DOHH2 (cell line): ENCODE data around the gene PROM1.

Experiments
- H3F3A ChIP-seq: fragments of 200-600 bp; sonication (generic), shearing (Covaris generic); 2 replicates; pipeline ENCODE4 v1.6.0; 2016; ENCODE audit warnings: antibody characterized with exemption, mild to moderate bottlenecking; ENCODE audit not compliant: control insufficient read depth, insufficient read depth
- H3K27ac ChIP-seq: fragments of 200-600 bp; sonication (generic); 2 replicates; pipeline ENCODE4 v1.5.1; 2014; ENCODE audit warnings: low read depth, mild to moderate bottlenecking, low read length, moderate library complexity
- H3K27me3 ChIP-seq: fragments of 200-600 bp; sonication (generic); 2 replicates; pipeline ENCODE4 v1.6.1; 2014; ENCODE audit warnings: mild to moderate bottlenecking, low read length, mixed read lengths; ENCODE audit not compliant: control insufficient read depth
- H3K36me3 ChIP-seq: fragments of 200-600 bp; sonication (generic); 2 replicates; pipeline ENCODE4 v1.6.1; 2014; ENCODE audit warnings: mild to moderate bottlenecking, low read length, moderate library complexity, mixed read lengths; ENCODE audit not compliant: control insufficient read depth
- H3K4me1 ChIP-seq: fragments of 200-600 bp; sonication (generic); 2 replicates; pipeline ENCODE4 v1.6.1; 2014; ENCODE audit warnings: mild to moderate bottlenecking, low read length, mixed read lengths; ENCODE audit not compliant: control insufficient read depth
- H3K4me2 ChIP-seq: fragments of 200-600 bp; sonication (generic); 2 replicates; pipeline ENCODE4 v1.6.0; 2014; ENCODE audit warnings: mild to moderate bottlenecking, low read length, moderate library complexity
- H3K4me3 ChIP-seq: fragments of 200-600 bp; sonication (generic); 2 replicates; pipeline ENCODE4 v1.5.1; 2014; ENCODE audit warnings: mild to moderate bottlenecking, low read length, mixed read lengths
- H3K79me2 ChIP-seq: fragments of 200-600 bp; sonication (generic); 2 replicates; pipeline ENCODE4 v1.6.1; 2014; ENCODE audit warnings: mild to moderate bottlenecking, low read length, mixed read lengths; ENCODE audit not compliant: control insufficient read depth
- H3K9me2 ChIP-seq: fragments of 200-600 bp; sonication (generic); replicated peaks from 2 replicates; pipeline ENCODE4 v1.6.1; 2014; ENCODE audit warnings: mild to moderate bottlenecking, low read length, mixed read lengths; ENCODE audit not compliant: control insufficient read depth
- H3K9me3 ChIP-seq: fragments of 200-600 bp; sonication (generic); 2 replicates; pipeline ENCODE4 v1.6.1; 2014; ENCODE audit warnings: antibody characterized with exemption, low read length, mixed read lengths; ENCODE audit not compliant: control insufficient read depth, insufficient read depth
- H4K20me1 ChIP-seq: fragments of 200-600 bp; sonication (generic); 2 replicates; pipeline ENCODE4 v1.6.0; 2014; ENCODE audit warnings: low read depth, mild to moderate bottlenecking, antibody characterized with exemption, low read length, moderate library complexity; ENCODE audit not compliant: control insufficient read depth, insufficient read depth
- CTCF ChIP-seq: fragments of 200-600 bp; sonication (generic); IDR thresholded peaks from one replicate; pipeline ENCODE4 v1.5.1; 2014; ENCODE audit warnings: antibody characterized with exemption, mild to moderate bottlenecking, low read depth, low read length; ENCODE audit not compliant: poor library complexity, severe bottlenecking
- EZH2phosphoT487 ChIP-seq: fragments of 200-600 bp; sonication (generic); IDR thresholded peaks from 2 replicates; pipeline ENCODE4 v1.6.1; 2017; ENCODE audit warnings: borderline replicate concordance, mild to moderate bottlenecking, antibody characterized with exemption, low read length, moderate library complexity, mixed read lengths

Gene PROM1

DNA sequence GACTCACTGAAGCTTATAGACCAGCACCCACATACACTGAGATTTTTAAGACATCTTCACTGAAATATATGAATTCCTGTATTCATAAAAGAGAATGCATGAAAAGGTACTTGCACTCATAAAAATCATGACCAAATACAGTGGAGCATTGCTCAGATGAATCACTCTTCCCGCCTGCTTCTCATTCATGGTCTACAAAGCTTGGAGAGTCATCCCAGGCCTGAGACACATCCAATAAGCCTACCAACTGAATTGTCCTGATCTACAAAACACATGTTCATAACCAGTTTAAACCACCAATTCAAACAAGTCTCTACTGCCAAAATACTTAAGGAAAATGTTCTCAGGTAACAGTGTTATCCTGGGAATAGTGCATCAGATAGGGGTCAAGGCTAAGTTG lies 38.1 kb downstream of the PROM1 start:
- Histone ChIP-seq H3K9me2 (no peaks in the 10 kb centered on the region), H3K27ac (no peak overlapping the region), H3K4me2 (no peak overlapping the region), H3F3A (no peaks in the 10 kb centered on the region), H3K27me3 (no peaks in the 10 kb centered on the region), H3K9me3 (no peaks in the 10 kb centered on the region), H3K79me2 (no peaks in the 10 kb centered on the region), H4K20me1 (no peaks in the 10 kb centered on the region), H3K4me1 (no peaks in the 10 kb centered on the region), H3K4me3 (no peak overlapping the region), H3K36me3 (no peaks in the 10 kb centered on the region)
- no peak for TF ChIP-seq CTCF
- no peak for TF ChIP-seq EZH2phosphoT487

GRCh38 chr4:16043642-16044498 lies 40.0 kb downstream of the PROM1 start:
- H3K79me2 ChIP-seq, result no peaks in the 10 kb centered on the region

DNA sequence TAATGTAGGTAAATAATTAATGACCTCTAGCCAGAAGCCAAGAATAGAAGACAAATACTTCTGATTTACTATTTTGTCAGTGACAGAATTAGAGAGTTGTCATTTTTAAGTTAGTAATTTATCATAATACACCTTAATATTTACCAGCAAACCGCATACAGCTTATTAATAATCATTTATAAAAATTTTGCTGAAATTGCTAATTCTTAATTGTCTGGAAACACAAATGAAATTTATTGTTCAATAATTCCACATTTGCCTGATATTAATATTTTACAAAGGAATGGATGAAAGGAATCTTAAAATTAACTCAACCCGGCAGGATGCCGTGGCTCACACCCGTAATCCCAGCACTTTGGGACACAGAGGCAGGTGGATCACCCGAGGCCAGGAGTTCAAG lies 44.7 kb downstream of the PROM1 start:
- H3K9me2 ChIP-seq, result no peaks in the 10 kb centered on the region
- H3K79me2 ChIP-seq, result no peaks in the 10 kb centered on the region
- no peaks in the 10 kb centered on the region for H4K20me1 ChIP-seq
- H3K4me1 ChIP-seq, result no peaks in the 10 kb centered on the region
- H3K36me3 ChIP-seq, result no peaks in the 10 kb centered on the region
- no peak overlapping the region for H3K27ac ChIP-seq
- no peaks in the 10 kb centered on the region for H3K9me3 ChIP-seq
- H3K4me2 ChIP-seq, result no peak overlapping the region
- TF ChIP-seq EZH2phosphoT487 (no peak), CTCF (no peak)
- peaks cover 3% of the 10 kb centered on the region; the same call in 1 of the 2 replicates for H3K27me3 ChIP-seq
- H3F3A ChIP-seq, result no peaks in the 10 kb centered on the region
- H3K4me3 ChIP-seq, result no peak overlapping the region

More at GRCh38 chr4:16043642-16044498, 40.0 kb downstream of the PROM1 start:
- Histone ChIP-seq H3K9me3 (no peaks in the 10 kb centered on the region), H4K20me1 (no peaks in the 10 kb centered on the region), H3K4me3 (no peak overlapping the region), H3F3A (no peaks in the 10 kb centered on the region), H3K27ac (no peak overlapping the region), H3K4me1 (no peaks in the 10 kb centered on the region), H3K27me3 (no peaks in the 10 kb centered on the region), H3K4me2 (no peak overlapping the region), H3K36me3 (no peaks in the 10 kb centered on the region), H3K9me2 (no peaks in the 10 kb centered on the region)
- TF ChIP-seq CTCF, result no peak
- TF ChIP-seq EZH2phosphoT487, result no peak
